ENCODE results near the gene PKDCC.

The PKDCC gene

DNA sequence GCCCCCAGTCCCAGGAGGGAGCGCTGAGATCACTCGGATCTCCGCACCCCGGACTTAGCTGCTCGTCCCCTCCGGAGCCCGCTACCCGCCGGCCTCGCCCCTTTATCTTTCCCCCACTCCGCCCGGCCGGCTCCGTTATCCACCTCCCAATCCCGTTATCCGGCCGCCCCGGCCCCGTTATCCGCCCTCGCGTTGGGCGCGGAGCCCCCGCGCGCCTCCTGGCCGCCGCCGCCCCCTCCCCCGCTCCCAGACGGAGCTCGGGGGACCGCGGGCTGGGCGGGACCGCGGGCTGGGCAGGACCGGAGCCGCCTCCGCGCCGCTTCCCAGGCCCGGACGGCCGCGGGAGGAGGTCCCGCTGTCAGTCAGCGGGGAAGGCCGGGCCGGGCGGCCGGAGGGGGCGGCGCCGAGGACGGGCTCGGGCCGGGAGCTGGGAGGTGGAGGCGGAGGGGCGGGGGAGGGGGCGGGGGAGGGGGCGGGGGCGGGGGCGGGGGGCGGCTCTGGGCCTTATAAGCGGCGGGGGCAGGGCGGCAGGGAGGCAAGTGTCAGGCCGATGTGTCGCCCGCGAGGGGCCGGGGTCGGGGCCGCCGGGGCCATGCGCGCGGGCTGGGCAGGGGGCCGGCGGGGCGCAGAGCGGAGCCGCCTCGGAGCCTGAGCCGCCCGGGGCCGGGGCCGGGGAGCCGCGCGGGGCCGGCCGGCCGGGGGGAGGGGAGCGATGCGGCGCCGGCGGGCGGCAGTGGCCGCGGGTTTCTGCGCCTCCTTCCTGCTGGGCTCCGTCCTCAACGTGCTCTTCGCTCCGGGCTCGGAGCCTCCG lies at the start of gene PKDCC:
Gene PKDCC (plus strand): TSS at position 534 of the 811 bp plus-strand sequence. CDS start 179 bp downstream, at position 713.
- no peak for DNase-seq (ENCODE audit: low read depth in 3 of 3, low spot score in 1 of 3)

- DNase-seq (ENCODE audit: low read depth in 3 of 3, low spot score in 1 of 3) = no peak
Measured at GRCh38 chr2:41998186-41999127, 49.4 kb upstream of the PKDCC start.

DNA sequence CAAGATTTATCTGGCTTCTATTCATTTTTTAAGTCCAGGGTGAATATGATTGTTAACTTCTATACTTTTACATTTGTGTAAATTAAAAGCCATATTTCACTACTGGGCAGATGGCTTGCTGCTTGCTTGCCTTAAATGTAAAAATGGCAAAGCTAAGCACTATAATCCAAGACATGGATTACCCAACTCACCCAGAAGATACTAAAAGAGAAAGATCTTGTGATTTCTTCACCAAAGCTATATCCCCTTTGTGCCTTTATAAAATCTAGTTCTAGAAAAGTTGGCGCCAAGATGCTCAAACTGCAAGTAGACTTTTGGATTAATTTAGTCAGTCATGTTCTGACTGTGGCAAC lies 48.7 kb upstream of the PKDCC start:
- no peak for DNase-seq (ENCODE audit: low read depth in 3 of 3, low spot score in 1 of 3)

DNA sequence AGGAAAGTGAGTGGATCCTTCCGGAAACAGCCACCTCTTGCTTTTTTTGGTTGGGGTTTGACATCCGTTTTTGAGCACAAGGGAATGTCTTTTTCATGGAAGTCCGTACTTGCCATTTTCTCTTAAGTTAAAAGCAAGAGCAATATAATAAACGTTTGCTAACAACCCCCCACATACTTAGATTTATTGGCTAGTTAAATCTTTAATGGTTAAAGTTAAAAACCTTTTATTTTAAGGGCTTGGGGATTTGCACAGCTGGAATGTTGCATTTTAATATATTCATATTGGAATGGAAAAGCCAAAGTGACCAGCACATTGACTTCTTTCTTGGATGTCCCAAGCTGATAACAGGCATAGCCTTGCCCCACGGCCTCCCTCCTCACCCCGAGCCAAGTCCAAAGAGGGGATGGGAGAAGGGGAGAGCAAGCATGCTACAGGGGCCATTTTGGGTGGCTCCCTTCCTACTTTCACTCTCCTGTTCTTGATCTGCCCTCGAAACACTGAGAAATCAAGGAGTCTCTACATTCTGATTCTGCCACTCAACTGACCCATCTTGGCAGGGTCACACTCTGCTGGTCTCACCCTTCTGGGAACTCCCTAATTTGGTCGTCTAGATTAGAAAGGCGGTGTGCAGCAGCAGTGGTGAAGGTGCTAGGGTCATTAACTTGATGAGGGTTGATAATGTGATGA lies 48.1 kb upstream of the PKDCC start:
- no peak for DNase-seq (ENCODE audit: low read depth in 3 of 3, low spot score in 1 of 3)

DNA sequence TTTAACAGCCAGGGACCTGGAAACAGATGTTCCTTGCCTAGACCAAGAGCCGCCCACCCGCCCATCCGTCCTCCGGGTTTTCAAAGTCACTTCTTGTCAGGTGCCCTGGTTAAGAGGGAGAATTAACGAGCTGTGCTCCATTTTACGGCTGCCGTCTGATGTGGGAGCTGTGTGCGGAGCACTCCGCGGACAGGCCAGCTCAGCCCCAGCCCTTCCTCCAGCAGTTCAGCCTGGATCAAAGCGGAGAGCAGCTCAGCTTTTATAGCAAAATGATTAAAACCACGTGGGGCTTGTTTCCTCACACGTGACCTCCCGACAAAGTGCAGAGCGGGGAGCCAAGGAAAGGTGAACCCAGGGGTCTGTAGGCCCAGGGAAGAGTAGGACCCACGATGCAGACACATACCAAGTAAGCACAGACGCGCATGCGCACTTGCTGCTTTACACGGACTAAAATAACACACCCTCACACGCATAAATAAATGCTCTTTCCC lies 46.1 kb upstream of the PKDCC start:
- no peak for DNase-seq (ENCODE audit: low read depth in 3 of 3, low spot score in 1 of 3)

DNA sequence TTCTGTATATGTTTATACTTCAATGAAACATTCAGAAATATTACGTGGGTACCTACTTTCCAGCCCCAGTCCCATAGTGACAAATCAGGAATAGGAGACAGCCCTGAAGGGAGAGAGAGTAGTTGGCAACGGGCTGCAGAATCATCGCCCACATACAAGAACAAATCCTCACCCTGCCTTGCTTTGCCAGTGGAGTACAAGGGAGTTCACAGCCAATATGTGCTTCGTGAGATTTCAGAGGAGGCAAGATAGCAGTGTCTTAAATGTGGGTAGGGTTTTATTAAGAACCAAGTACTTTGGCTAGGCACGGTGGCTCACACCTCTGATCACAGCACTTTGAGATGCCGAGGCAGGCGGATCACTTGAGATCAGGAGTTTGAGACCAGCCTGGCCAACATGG lies 40.3 kb upstream of the PKDCC start:
- DNase-seq (ENCODE audit: low read depth in 3 of 3, low spot score in 1 of 3) = no peak

DNA sequence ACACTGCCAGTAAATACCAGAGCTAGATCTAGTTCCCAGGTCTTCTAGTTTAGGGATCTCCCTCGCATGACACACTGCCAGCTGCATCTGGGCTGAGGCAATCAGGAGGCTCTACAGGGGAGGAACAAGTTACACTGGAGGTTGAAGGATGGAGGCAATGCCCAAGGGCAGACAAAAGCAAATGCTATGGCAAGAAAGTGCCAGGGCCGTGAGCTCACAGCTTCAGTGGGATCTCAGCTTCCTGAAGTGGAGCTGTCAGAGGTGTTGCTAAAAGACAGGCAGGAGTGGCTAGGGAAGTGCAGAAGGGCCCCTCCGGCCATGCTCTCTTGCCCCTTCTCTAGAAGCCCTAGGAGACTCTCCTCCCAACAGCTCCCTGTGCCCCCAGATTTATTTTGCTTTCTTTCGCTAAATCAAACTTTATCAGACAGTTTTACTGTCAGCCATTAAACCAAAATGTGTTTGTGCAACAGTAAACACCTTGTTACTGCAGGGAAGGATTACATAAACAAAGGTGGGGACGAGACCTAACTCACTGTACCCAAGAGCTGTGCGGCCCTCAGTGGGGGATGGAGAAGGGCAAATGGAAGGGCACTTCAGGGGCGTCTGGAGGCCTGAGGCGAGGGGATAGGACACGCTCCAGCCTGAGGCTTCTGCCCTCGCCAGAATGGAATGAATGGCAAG lies 39.4 kb upstream of the PKDCC start:
- DNase-seq (ENCODE audit: low read depth in 3 of 3, low spot score in 1 of 3) = no peak

- DNase-seq (ENCODE audit: low read depth in 3 of 3, low spot score in 1 of 3) = no peak
Measured at GRCh38 chr2:42009657-42010580, 37.9 kb upstream of the PKDCC start.

DNA sequence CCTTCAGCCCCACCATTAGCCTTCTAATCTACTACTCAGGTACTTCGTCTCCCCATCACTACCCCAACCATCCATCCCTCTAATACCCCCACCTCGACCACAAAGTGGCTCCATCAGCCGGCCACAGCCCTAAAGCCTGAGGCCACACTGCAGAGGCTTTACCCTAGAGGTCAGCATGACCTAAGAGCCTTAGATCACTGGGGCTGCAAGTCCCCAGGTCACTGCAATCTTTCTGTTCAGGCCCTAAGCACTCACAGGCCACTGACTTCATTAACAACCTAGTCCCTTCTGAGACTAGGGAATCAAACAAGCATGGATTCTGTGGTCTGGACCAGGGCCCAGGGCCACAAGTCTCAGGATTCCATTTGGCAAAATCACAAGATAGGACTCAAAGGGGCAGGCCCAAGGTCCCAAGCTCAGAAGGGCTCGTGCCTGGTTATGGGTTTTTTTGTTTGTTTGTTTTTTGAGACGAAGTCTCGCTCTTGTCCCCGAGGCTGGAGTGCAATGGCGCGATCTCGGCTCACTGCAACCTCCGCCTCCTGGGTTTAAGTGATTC lies 37.0 kb upstream of the PKDCC start:
- no peak for DNase-seq (ENCODE audit: low read depth in 3 of 3, low spot score in 1 of 3)

DNA sequence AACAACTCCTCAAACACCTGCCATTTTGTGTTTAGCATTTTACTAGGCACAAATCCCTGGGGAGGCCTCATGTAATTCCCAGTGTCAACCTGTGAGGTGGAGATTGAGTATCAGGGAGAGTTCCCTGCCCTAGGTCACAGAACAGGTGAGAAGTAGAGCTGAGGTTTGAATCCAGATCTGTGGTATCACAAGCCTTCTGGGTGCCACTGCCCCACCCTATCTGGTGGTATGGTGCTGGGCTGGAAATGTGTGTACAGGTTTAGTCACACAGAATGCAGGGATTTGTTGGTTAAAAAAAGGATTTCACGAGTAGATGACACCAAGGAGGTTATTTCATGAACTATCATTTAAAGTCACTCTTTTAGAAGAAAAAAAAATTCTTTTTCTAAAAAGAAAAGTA lies 35.7 kb upstream of the PKDCC start:
- no peak for DNase-seq (ENCODE audit: low read depth in 3 of 3, low spot score in 1 of 3)

DNA sequence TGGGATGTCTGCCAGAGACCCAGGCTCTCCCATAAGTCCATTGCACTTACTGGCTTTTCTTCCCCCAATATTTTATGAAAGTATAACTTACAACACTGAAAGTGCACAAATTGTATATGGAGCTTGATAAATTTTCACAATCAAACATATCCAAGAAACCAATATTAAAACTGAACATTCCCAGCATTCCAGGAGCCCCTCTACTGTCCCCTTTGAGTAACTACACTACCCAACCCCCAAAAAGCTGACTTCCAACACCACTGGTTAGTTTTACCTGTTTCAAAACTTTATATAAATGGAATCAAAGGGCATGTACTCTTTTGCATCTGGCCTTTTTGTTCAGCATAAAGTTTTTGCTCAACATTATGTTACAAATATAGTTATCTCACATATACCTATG lies 35.2 kb upstream of the PKDCC start:
- no peak for DNase-seq (ENCODE audit: low read depth in 3 of 3, low spot score in 1 of 3)

DNA sequence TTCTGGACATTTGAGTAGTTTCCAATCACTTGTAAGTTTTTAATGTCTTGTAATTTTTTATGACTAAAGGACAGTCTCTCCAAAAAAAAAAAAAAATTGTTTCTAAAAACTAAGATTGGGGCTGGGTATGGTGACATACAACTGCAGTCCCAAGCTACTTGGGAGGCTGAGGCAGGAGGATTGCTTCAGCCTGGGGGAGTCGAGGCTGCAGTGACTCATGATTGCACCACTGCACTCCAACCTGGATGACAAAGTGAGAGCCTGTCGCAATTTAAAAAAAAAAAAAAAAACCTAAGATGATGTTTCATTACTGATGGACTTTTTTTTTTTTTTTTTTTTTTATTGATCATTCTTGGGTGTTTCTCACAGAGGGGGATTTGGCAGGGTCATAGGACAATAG lies 34.4 kb upstream of the PKDCC start:
- no peak for DNase-seq (ENCODE audit: low read depth in 3 of 3, low spot score in 1 of 3)

GRCh38 chr2:42021464-42021863 lies 26.4 kb upstream of the PKDCC start:
- no peak for DNase-seq (ENCODE audit: low read depth in 3 of 3, low spot score in 1 of 3)

DNA sequence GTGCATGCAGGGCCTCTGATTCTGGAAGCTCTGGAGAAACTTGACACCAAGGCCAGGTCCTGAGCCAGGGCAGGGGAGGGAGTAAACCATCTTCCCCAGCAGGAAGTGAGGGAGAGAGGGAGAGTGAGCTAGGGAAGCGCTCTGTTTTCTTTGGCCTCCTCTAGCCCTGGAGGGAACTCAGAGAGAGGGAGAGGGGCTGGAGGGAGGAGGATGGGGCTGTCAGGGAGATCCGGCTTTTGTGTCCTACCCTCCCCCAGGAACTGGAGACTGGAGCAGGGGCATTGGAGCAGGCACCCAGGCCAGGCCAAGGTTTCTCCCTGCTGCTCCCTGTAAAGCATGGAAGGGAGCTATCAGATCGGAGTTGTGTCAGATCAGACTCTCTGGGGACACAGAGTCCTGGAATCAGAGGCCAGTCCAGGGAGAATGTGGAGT lies 22.7 kb upstream of the PKDCC start:
- DNase-seq (ENCODE audit: low read depth in 3 of 3, low spot score in 1 of 3) = no peak

GRCh38 chr2:42026272-42026671 lies 21.5 kb upstream of the PKDCC start:
- no peak for DNase-seq (ENCODE audit: low read depth in 3 of 3, low spot score in 1 of 3)

GRCh38 chr2:42028571-42029148 lies 19.2 kb upstream of the PKDCC start:
- no peak for DNase-seq (ENCODE audit: low read depth in 3 of 3, low spot score in 1 of 3)

GRCh38 chr2:42029171-42029570 lies 18.6 kb upstream of the PKDCC start:
- no peak for DNase-seq (ENCODE audit: low read depth in 3 of 3, low spot score in 1 of 3)

- DNase-seq (ENCODE audit: low read depth in 3 of 3, low spot score in 1 of 3) = no peak
Measured at GRCh38 chr2:42029639-42030199, 18.1 kb upstream of the PKDCC start.

Measured in stimulated activated CD4-positive, alpha-beta T cell treated with anti-CD3 and anti-CD28 coated beads, TNF-alpha, amount 100 ng/mL, for 1 hour (primary cell).